Posterior cingulate gyrus (tissue), 11 donors: ENCODE data around the gene KIF16B.
A peak's percentile ranks its signal among the peaks of the same experiment; 100 is the strongest.
"Not testable (repeated sequence)": the region's sequence is repeated elsewhere in the genome, so short reads cannot be mapped to it uniquely, and the experiment has no call there.

ENCODE experiments used
- DNase-seq, 10 donors: peaks; one replicate each; pipeline versions ENCODE4 v3.0.0 to v3.0.0-alpha.2; 2020 to 2021; ENCODE audit warnings: mixed read lengths in 3 of 10
- intact Hi-C: fragments of 100-400 bp; cut with DNase I; formaldehyde crosslinking; loops from one replicate; pipeline ENCODE4 v1.15.1; 2023

KIF16B gene

GRCh38 chr20:16444057-16444777 lies 129.0 kb downstream of the KIF16B start:
- DNase-seq, result no peak
- intact Hi-C loops, result no loop called here

GRCh38 chr20:16441546-16442164 lies 131.6 kb downstream of the KIF16B start:
- intact Hi-C loops, result no loop called here
- no peak for DNase-seq

- no peak for DNase-seq
Measured at GRCh38 chr20:16440686-16441085, 132.6 kb downstream of the KIF16B start.

GRCh38 chr20:16439540-16439939 lies 133.7 kb downstream of the KIF16B start:
- DNase-seq, intact Hi-C loops: not testable (repeated sequence)

More at GRCh38 chr20:16440686-16441085, 132.6 kb downstream of the KIF16B start:
- intact Hi-C loops, result no loop called here

GRCh38 chr20:16438100-16438499 lies 135.1 kb downstream of the KIF16B start:
- DNase-seq, result no peak
- intact Hi-C loops, result no loop called here

- no peak for DNase-seq
- intact Hi-C loops, result no loop called here
Measured at GRCh38 chr20:16437387-16437996, 135.8 kb downstream of the KIF16B start.

GRCh38 chr20:16434062-16434664 lies 139.1 kb downstream of the KIF16B start:
- peak in 7 of 10 donors; percentile 13 to 65 (median 25) for DNase-seq
- intact Hi-C loops, result no loop called here

- DNase-seq, result no peak
- intact Hi-C loops, result no loop called here
Measured at GRCh38 chr20:16433293-16433580, 140.0 kb downstream of the KIF16B start.

GRCh38 chr20:16432466-16433292 lies 140.6 kb downstream of the KIF16B start:
- no peak for DNase-seq
- intact Hi-C loops, result no loop called here

GRCh38 chr20:16428112-16428511 lies 145.1 kb downstream of the KIF16B start:
- intact Hi-C loops, result no loop called here
- no peak for DNase-seq

- intact Hi-C loops, result no loop called here
- no peak for DNase-seq
Measured at GRCh38 chr20:16427571-16427970, 145.7 kb downstream of the KIF16B start.

GRCh38 chr20:16424780-16425179 lies 148.5 kb downstream of the KIF16B start:
- DNase-seq, result no peak
- intact Hi-C loops, result no loop called here

- intact Hi-C loops, result no loop called here
- DNase-seq, result no peak
Measured at GRCh38 chr20:16423311-16424212, 149.7 kb downstream of the KIF16B start.

GRCh38 chr20:16419138-16419715 lies 154.0 kb downstream of the KIF16B start:
- no peak for DNase-seq
- intact Hi-C loops, result no loop called here

GRCh38 chr20:16418616-16419015 lies 154.6 kb downstream of the KIF16B start:
- DNase-seq, result no peak
- intact Hi-C loops, result no loop called here

- intact Hi-C loops, result no loop called here
- no peak for DNase-seq
Measured at GRCh38 chr20:16417001-16417400, 156.2 kb downstream of the KIF16B start.

GRCh38 chr20:16415071-16416053 lies 157.9 kb downstream of the KIF16B start:
- intact Hi-C loops, result no loop called here
- DNase-seq, result no peak

GRCh38 chr20:16412906-16413305 lies 160.3 kb downstream of the KIF16B start:
- no peak for DNase-seq
- intact Hi-C loops, result no loop called here
